B cell (primary cell): Measurements from ENCODE around the gene PHACTR1. TPM values are rescaled to one million over a fixed set of nuclear protein-coding genes. Genes with fewer than 3 reads are reported as not detected.

Source experiments
- ATAC-seq: fragments of 200-7000 bp; cut with Tn5 transposase; one replicate; pipeline ENCODE4 v1.10.0; 2021; ENCODE audit warnings: low read depth, mild to moderate bottlenecking, moderate number of reproducible peaks, moderate library complexity
- CTCF ChIA-PET: fragments of 350-600 bp; sonication (Branson Sonifier 250); formaldehyde crosslinking; loops from one replicate; lab custom pipeline; 2021; ENCODE audit warnings: antibody characterized with exemption, inconsistent platforms; lab: Charles Lee
- POLR2A ChIA-PET: fragments of 350-600 bp; sonication (Branson Sonifier 250); formaldehyde crosslinking; loops from one replicate; lab custom pipeline; 2021; ENCODE audit warnings: antibody characterized with exemption; lab: Charles Lee
- DNase-seq: peaks from one replicate; pipeline ENCODE4 v3.0.0; 2013
- H2AFZ ChIP-seq: 2 replicates; pipeline ENCODE4 v1.6.1; 2012; ENCODE audit warnings: mild to moderate bottlenecking, low read depth, low read length; ENCODE audit not compliant: insufficient read depth, poor library complexity, severe bottlenecking
- H3K27ac ChIP-seq, 2 donors: 1 replicate in 1 of 2; 2 replicates in 1 of 2; pipeline ENCODE4 v1.5.1; 2012 to 2013; ENCODE audit warnings: low read length in 2 of 2, mild to moderate bottlenecking in 2 of 2, moderate library complexity in 1 of 2
- H3K27me3 ChIP-seq, 4 experiments: fragments of 200-600 bp in 1 of 4; sonication (generic) in 1 of 4; replicated peaks in 1 of 4; 1 replicate in 2 of 4; 2 replicates in 2 of 4; pipeline versions ENCODE4 v1.6.1 to v1.7.0; 2013 to 2016; ENCODE audit warnings: low read length in 3 of 4, mild to moderate bottlenecking in 2 of 4, mixed read lengths in 1 of 4, moderate library complexity in 1 of 4; ENCODE audit not compliant: insufficient read depth in 4 of 4, control insufficient read depth in 3 of 4; ENCODE audit errors: control extremely low read depth in 1 of 4
- H3K36me3 ChIP-seq, 2 experiments: replicated peaks in 1 of 2; 1 replicate in 1 of 2; 2 replicates in 1 of 2; pipeline versions ENCODE4 v1.6.1 to v1.7.1; 2013; ENCODE audit warnings: low read length in 1 of 2; ENCODE audit not compliant: insufficient read depth in 2 of 2, control insufficient read depth in 1 of 2; ENCODE audit errors: control extremely low read depth in 1 of 2, extremely low read depth in 1 of 2
- H3K4me1 ChIP-seq, 2 donors: fragments of 200-600 bp in 1 of 2; sonication (generic) in 1 of 2; 1 replicate in 1 of 2; 2 replicates in 1 of 2; pipeline versions ENCODE4 v1.5.1 to v1.6.1; 2013 to 2017; ENCODE audit warnings: low read length in 2 of 2; ENCODE audit not compliant: control insufficient read depth in 2 of 2, insufficient read depth in 2 of 2
- H3K4me2 ChIP-seq: replicated peaks from 2 replicates; pipeline ENCODE3; 2012; ENCODE audit warnings: mild to moderate bottlenecking, low read depth, low read length; ENCODE audit not compliant: poor library complexity, severe bottlenecking
- H3K4me3 ChIP-seq, 5 experiments: fragments of 200-600 bp in 1 of 5; sonication (generic) in 1 of 5; 1 replicate in 3 of 5; 2 replicates in 2 of 5; pipeline versions ENCODE4 v1.5.1 to v1.7.0; 2011 to 2016; ENCODE audit warnings: low read length in 4 of 5, mild to moderate bottlenecking in 4 of 5, low read depth in 2 of 5, control low read depth in 1 of 5, moderate library complexity in 1 of 5; ENCODE audit not compliant: insufficient read depth in 1 of 5; ENCODE audit errors: control extremely low read depth in 1 of 5, extremely low read depth in 1 of 5
- H3K79me2 ChIP-seq: fragments of 200-600 bp; sonication (generic); one replicate; pipeline ENCODE4 v1.6.0; 2016; ENCODE audit warnings: low read length; ENCODE audit not compliant: control insufficient read depth, insufficient read depth
- H3K9ac ChIP-seq: fragments of 200-600 bp; sonication (generic); 2 replicates; pipeline ENCODE4 v1.6.1; 2017; ENCODE audit warnings: mild to moderate bottlenecking, low read length, moderate library complexity
- H3K9me3 ChIP-seq, 3 donors: one replicate each; pipeline versions ENCODE4 v1.6.1 to v1.7.1; 2013; ENCODE audit warnings: low read length in 2 of 3; ENCODE audit not compliant: control insufficient read depth in 2 of 3, insufficient read depth in 1 of 3; ENCODE audit errors: control extremely low read depth in 1 of 3
- H4K20me1 ChIP-seq: 2 replicates; pipeline ENCODE4 v1.6.0; 2012; ENCODE audit warnings: mild to moderate bottlenecking, low read length; ENCODE audit not compliant: insufficient read depth, control insufficient read depth, poor library complexity, severe bottlenecking
- H3K27ac Mint-ChIP-seq: one replicate; pipeline ENCODE4 v1.8.0; 2021; ENCODE audit warnings: mixed read lengths
- H3K27me3 Mint-ChIP-seq: one replicate; pipeline ENCODE4 v1.8.0; 2021; ENCODE audit warnings: mixed read lengths
- H3K4me1 Mint-ChIP-seq: one replicate; pipeline ENCODE4 v1.8.0; 2021; ENCODE audit warnings: mixed read lengths
- H3K4me3 Mint-ChIP-seq: one replicate; pipeline ENCODE4 v1.8.0; 2021; ENCODE audit warnings: mixed read lengths
- H3K9me3 Mint-ChIP-seq: one replicate; pipeline ENCODE4 v1.8.0; 2022; ENCODE audit warnings: mixed read lengths; ENCODE audit not compliant: insufficient read depth
- CTCF ChIP-seq: fragments of 200-600 bp; IDR thresholded peaks from one replicate; pipeline ENCODE4 v1.8.0; 2022; ENCODE audit warnings: antibody characterized with exemption, mild to moderate bottlenecking
- EZH2 ChIP-seq: IDR thresholded peaks from 2 replicates; pipeline ENCODE4 v1.6.1; 2012; ENCODE audit warnings: borderline replicate concordance, low read depth, mild to moderate bottlenecking, moderate library complexity, low read length; ENCODE audit not compliant: insufficient read depth, poor library complexity, severe bottlenecking
- WGBS: methylation state at CpG from one replicate; pipeline ENCODE4 v1.1.5; 2013; ENCODE audit warnings: missing lambda C conversion rate; ENCODE audit not compliant: insufficient coverage; 5-methylcytosine and 5-hydroxymethylcytosine counted together
- intact Hi-C: fragments of 100-400 bp; cut with micrococcal nuclease; formaldehyde crosslinking; loops from one replicate; pipeline ENCODE4 v1.10.0; 2022
- polyA plus RNA-seq: library from polyadenylated mRNA; depleted of rRNA; stranded (reverse); fragments of >200 nt; gene quantifications from 2 replicates; pipeline ENCODE4 v1.2.3, GENCODE V29; 2012
- total RNA-seq, 2 donors: library from RNA; stranded (reverse); fragments of 120-200 nt in 1 of 2; gene quantifications; 1 replicate in 1 of 2; 2 replicates in 1 of 2; pipeline versions ENCODE4 v1.2.3 to v1.2.4, GENCODE V29; 2013 to 2022

PHACTR1 gene
- total and polyA plus RNA-seq, 2 donors (not counting 1 experiment from before 2014, with no cell fraction given) = 30.2 to 129 TPM

GRCh38 chr6:12804952-12805645 lies 88.5 kb downstream of the PHACTR1 start:
- CTCF ChIA-PET = interaction anchor here (0.7 kb wide), 1 partner anchor 10 kb away, joined by 3 read pairs; no protein-coding TSS in a partner anchor
- no peaks in the 10 kb centered on the region for H3K36me3 ChIP-seq
- Mint-ChIP-seq H3K4me1 (no peaks in the 10 kb centered on the region), H3K27ac (peak overlapping the region; percentile 17), H3K9me3 (no peaks in the 10 kb centered on the region), H3K4me3 (no peak overlapping the region), H3K27me3 (peaks cover 31% of the 10 kb centered on the region)
- WGBS = 98% methylated on average over 5 of the region's 7 CpGs
- no peak overlapping the region for H3K27ac ChIP-seq
- H3K9ac ChIP-seq = no peak overlapping the region
- no peaks in the 10 kb centered on the region for H3K79me2 ChIP-seq
- intact Hi-C loops = no loop called here
- ATAC-seq (no peak), DNase-seq (no peak)
- H4K20me1 ChIP-seq = no peaks in the 10 kb centered on the region
- no peak overlapping the region for H2AFZ ChIP-seq
- H3K4me2 ChIP-seq = no peak overlapping the region
- H3K27me3 ChIP-seq = no peaks in the 10 kb centered on the region
- no peak for TF ChIP-seq CTCF
- no peak for TF ChIP-seq EZH2
- H3K4me3 ChIP-seq = no peak overlapping the region
- H3K9me3 ChIP-seq = no peaks in the 10 kb centered on the region
- H3K4me1 ChIP-seq = no peaks in the 10 kb centered on the region
- POLR2A ChIA-PET = no interaction called here

GRCh38 chr6:12806136-12806535 lies 89.6 kb downstream of the PHACTR1 start:
- Mint-ChIP-seq H3K27ac (no peak overlapping the region), H3K27me3 (peaks cover 31% of the 10 kb centered on the region), H3K4me3 (no peak overlapping the region), H3K4me1 (no peaks in the 10 kb centered on the region), H3K9me3 (no peaks in the 10 kb centered on the region)
- H4K20me1 ChIP-seq = no peaks in the 10 kb centered on the region
- TF ChIP-seq CTCF (no peak), EZH2 (no peak)
- intact Hi-C loops = no loop called here
- no peaks in the 10 kb centered on the region for H3K79me2 ChIP-seq
- H3K4me1 ChIP-seq = no peaks in the 10 kb centered on the region
- ChIA-PET POLR2A (no interaction called here), CTCF (interaction anchor here (0.7 kb wide), 1 partner anchor 9 kb away, joined by 3 read pairs; no protein-coding TSS in a partner anchor)
- no peaks in the 10 kb centered on the region for H3K36me3 ChIP-seq
- no peaks in the 10 kb centered on the region for H3K27me3 ChIP-seq
- H3K9me3 ChIP-seq = no peaks in the 10 kb centered on the region
- H2AFZ ChIP-seq = no peak overlapping the region
- ATAC-seq (no peak), DNase-seq (no peak)
- no peak overlapping the region for H3K4me3 ChIP-seq
- H3K27ac ChIP-seq = no peak overlapping the region
- WGBS = 93% methylated on average over 4 of the region's 4 CpGs
- H3K4me2 ChIP-seq = no peak overlapping the region
- no peak overlapping the region for H3K9ac ChIP-seq
